ENCODE measurements around the gene RGS7.
"Not testable (repeated sequence)": the region's sequence is repeated elsewhere in the genome, so short reads cannot be mapped to it uniquely, and the experiment has no call there.

DNA sequence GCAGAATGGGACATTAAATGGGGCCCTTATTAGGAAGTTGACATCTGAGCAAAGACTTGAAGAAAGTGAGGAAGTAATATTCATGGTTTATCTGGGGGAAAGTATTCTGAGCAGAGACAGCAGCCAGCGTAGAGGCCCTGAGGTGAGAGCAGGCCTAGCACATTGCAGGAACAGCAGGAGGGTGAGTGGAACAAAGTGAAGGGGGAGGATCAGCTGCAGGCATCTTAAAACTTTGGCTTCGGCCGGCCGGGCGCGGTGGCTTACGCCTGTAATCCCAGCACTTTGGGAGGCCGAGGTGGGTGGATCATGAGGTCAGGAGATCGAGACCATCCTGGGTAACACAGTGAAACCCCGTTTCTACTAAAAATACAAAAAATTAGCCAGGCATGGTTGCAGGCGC lies 55.0 kb downstream of the RGS7 start:
- TF ChIP-seq CTCF (IDR thresholded peaks at IDR 0.05 in 2 of 3, conservative IDR thresholded peaks at IDR 0.05 in 1 of 3; ENCODE audit: control insufficient read depth in 2 of 3, extremely low read depth in 1 of 3, insufficient read depth in 1 of 3, low read depth in 3 of 3, low read length in 3 of 3); REST (IDR thresholded peaks at IDR 0.05; ENCODE audit: low read depth, low read length); SMAD1 (IDR thresholded peaks at IDR 0.05; ENCODE audit: low read depth, partially characterized antibody); MEF2A (IDR thresholded peaks at IDR 0.05; ENCODE audit: insufficient read depth, low read depth, low read length); ZNF274 (IDR thresholded peaks at IDR 0.05; ENCODE audit: insufficient read depth, insufficient read length); RAD21 (IDR thresholded peaks at IDR 0.05; ENCODE audit: insufficient read depth, low read depth, low read length); POLR2AphosphoS5 (IDR thresholded peaks at IDR 0.05; ENCODE audit: low read length); POLR2A (IDR thresholded peaks at IDR 0.05; ENCODE audit: low read depth, low read length): not testable (repeated sequence)

All from GM12878 (cell line).